Measurements from ENCODE around the gene OTX1. TPM values are rescaled to one million over a fixed set of nuclear protein-coding genes. Genes with fewer than 3 reads are reported as not detected.

Gene OTX1
- total RNA-seq, 1 donor from 2014 or later, result not detected

DNA sequence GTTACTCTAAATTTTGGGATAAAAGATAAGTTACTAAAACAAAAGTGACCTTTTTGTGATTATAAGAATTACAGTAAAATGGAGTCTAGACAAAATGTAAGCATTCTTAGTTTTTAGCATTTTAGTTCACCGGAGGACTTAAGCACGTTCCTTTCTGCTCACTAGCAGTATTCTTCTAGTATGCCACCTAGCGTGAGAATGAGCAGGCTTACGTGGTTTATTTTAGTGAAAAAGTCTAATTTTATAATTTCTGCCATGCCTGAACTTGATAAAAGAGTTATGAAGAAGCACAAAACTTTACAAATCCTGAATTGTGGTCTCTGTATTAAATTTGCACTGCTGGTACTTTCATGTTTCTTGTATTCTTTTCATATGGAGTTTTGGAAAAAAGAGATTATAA lies 12.6 kb upstream of the OTX1 start:
- TF ChIP-seq, protein P1, sequence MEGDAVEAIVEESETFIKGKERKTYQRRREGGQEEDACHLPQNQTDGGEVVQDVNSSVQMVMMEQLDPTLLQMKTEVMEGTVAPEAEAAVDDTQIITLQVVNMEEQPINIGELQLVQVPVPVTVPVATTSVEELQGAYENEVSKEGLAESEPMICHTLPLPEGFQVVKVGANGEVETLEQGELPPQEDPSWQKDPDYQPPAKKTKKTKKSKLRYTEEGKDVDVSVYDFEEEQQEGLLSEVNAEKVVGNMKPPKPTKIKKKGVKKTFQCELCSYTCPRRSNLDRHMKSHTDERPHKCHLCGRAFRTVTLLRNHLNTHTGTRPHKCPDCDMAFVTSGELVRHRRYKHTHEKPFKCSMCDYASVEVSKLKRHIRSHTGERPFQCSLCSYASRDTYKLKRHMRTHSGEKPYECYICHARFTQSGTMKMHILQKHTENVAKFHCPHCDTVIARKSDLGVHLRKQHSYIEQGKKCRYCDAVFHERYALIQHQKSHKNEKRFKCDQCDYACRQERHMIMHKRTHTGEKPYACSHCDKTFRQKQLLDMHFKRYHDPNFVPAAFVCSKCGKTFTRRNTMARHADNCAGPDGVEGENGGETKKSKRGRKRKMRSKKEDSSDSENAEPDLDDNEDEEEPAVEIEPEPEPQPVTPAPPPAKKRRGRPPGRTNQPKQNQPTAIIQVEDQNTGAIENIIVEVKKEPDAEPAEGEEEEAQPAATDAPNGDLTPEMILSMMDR (IDR thresholded peaks at IDR 0.05; ENCODE audit: borderline replicate concordance), result no peak
- Histone ChIP-seq H3K27ac (replicated peaks) (no peak overlapping the region), H3K36me3 (no peaks in the 10 kb centered on the region), H3K4me1 (peaks cover 5% of the 10 kb centered on the region), H3K27me3 (ENCODE audit: low read depth) (peaks cover 54% of the 10 kb centered on the region), H3K4me3 (no peak overlapping the region), H3K9me3 (replicated peaks) (no peaks in the 10 kb centered on the region)
- no peak for DNase-seq
- intact Hi-C loops (cut with micrococcal nuclease), result no loop called here

DNA sequence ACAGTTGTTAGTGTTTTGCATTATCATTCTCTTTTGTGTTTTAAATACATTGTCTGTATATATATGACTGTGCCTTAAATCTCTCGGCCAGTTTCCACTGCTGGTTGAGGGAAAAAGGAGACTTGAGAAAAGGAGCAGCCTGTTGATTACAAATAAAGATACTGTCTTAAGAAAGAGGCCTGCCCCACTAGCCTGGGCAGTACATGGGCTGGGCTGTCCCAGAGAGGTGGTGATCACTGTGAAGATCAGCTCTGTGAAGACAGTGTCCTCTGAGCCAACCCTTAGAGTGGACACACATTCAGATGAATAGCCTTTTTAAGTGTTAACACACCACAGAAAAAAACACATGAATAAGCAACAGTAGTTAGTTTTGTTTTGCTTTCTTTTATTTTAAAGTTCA lies 10.0 kb upstream of the OTX1 start:
- peaks cover 10% of the 10 kb centered on the region for H3K36me3 ChIP-seq
- H3K27ac ChIP-seq (replicated peaks), result no peak overlapping the region
- no peaks in the 10 kb centered on the region for H3K4me1 ChIP-seq
- DNase-seq, result no peak
- H3K9me3 ChIP-seq (replicated peaks), result no peaks in the 10 kb centered on the region
- TF ChIP-seq, protein P1 (IDR thresholded peaks at IDR 0.05; ENCODE audit: borderline replicate concordance), result no peak
- intact Hi-C loops (cut with micrococcal nuclease), result no loop called here
- H3K4me3 ChIP-seq, result no peak overlapping the region
- H3K27me3 ChIP-seq (ENCODE audit: low read depth), result peaks cover 79% of the 10 kb centered on the region

DNA sequence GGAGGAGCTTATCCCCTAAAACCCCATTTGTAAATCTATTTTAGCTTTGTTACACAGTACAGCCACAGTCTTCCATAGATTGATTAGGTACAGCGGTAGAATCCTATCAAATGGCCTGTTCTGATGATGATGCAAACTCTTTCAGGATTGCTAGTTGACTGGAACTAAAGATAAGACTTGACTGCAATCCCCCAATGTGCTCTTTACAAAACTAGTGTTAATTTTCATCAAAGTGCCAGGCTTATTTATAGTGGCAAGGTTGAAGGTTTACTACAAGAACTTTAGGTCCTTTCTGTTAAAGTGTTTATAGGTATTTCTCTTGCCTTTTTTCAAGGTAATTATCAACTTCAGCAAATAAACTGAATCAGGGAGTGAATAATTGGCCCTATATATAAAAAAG lies 9.0 kb upstream of the OTX1 start:
- Histone ChIP-seq H3K27me3 (ENCODE audit: low read depth) (peaks cover 89% of the 10 kb centered on the region), H3K4me1 (no peaks in the 10 kb centered on the region), H3K9me3 (replicated peaks) (no peaks in the 10 kb centered on the region), H3K4me3 (no peak overlapping the region), H3K27ac (replicated peaks) (no peak overlapping the region), H3K36me3 (peaks cover 16% of the 10 kb centered on the region)
- DNase-seq, result no peak
- TF ChIP-seq, protein P1 (IDR thresholded peaks at IDR 0.05; ENCODE audit: borderline replicate concordance), result no peak
- intact Hi-C loops (cut with micrococcal nuclease), result no loop called here

DNA sequence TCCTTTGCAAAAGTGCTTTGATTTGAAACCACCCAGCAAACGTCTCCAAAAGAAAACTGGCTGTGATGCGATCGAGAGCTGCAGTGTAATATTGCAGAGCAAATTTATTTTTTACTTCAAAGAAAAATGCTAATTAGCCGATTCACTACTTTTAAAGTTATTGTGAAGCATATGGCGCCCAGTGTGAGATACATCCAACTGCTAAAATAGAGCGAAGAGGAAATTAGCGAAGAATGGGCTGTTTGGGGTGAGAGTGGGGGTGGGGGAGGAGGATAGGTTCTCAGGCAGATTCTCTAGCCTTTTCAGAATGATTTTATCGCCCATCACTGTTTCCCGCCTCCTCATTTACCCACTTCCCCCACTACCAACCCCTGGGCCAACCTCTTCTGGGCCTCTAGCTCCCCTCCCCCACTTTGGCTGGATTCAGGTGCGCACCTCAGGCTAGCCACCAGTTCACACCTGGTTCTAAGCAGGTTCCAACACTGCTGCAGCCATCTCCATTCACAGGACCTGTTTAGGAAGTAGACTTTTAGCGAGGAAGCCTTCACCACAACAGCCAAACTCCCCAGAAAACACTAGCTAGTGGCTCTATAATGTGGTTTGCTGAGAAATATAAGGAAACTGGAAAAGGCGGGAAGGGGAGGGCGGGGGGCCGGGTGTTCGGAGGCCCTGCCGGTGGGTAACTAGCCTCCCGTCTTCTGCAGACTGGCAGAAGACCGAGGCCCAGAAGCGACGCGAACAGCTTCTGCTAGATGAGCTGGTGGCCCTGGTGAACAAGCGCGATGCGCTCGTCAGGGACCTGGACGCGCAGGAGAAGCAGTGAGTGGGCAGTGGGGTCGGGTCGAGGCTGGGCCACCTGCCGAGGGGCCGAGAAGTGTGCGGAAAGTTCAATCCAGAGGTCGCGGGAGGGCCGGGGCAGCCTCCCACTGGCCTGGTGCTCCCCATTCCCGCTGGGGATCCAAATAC lies 6.0 kb upstream of the OTX1 start:
- Histone ChIP-seq H3K36me3 (peaks cover 16% of the 10 kb centered on the region), H3K4me3 (no peak overlapping the region), H3K9me3 (replicated peaks) (no peaks in the 10 kb centered on the region), H3K27me3 (ENCODE audit: low read depth) (peaks cover 97% of the 10 kb centered on the region), H3K27ac (replicated peaks) (no peak overlapping the region), H3K4me1 (peaks cover 28% of the 10 kb centered on the region)
- intact Hi-C loops (cut with micrococcal nuclease), result no loop called here
- TF ChIP-seq, protein P1 (IDR thresholded peaks at IDR 0.05; ENCODE audit: borderline replicate concordance), result no peak
- DNase-seq, result no peak

DNA sequence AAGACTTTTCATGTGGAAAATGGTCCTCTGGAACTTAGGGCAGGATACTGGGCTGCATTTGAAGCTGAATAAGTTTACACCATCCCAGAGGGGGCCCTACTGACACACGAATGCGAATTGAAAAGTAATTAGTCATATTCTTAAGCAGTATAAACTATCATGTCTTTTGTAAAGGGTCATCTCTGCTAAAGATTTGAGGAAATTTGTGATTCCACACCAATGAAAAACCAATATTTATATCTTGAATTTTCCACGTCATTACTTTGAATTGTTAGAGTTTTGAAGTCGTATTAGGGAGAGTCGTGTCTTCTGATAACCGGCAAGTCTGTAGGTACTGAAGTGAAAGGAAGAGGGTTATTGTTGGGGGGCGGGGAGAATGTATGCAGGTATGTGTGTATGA lies 4.1 kb upstream of the OTX1 start:
- TF ChIP-seq, protein P1 (IDR thresholded peaks at IDR 0.05; ENCODE audit: borderline replicate concordance), result no peak
- Histone ChIP-seq H3K36me3 (peaks cover 16% of the 10 kb centered on the region), H3K9me3 (replicated peaks) (no peaks in the 10 kb centered on the region), H3K27ac (replicated peaks) (no peak overlapping the region), H3K27me3 (ENCODE audit: low read depth) (peaks cover 100% of the 10 kb centered on the region), H3K4me3 (no peak overlapping the region), H3K4me1 (peaks cover 46% of the 10 kb centered on the region)
- DNase-seq, result no peak
- intact Hi-C loops (cut with micrococcal nuclease), result no loop called here
